ENCODE data around the gene POTEC. TPM values are rescaled to one million over a fixed set of nuclear protein-coding genes. Genes with fewer than 3 reads are reported as not detected.
"Not testable (repeated sequence)": the region's sequence is repeated elsewhere in the genome, so short reads cannot be mapped to it uniquely, and the experiment has no call there.

POTEC gene
- polyA plus RNA-seq, 2 of the 4 experiments (the other 2 are of a cell fraction): not detected

DNA sequence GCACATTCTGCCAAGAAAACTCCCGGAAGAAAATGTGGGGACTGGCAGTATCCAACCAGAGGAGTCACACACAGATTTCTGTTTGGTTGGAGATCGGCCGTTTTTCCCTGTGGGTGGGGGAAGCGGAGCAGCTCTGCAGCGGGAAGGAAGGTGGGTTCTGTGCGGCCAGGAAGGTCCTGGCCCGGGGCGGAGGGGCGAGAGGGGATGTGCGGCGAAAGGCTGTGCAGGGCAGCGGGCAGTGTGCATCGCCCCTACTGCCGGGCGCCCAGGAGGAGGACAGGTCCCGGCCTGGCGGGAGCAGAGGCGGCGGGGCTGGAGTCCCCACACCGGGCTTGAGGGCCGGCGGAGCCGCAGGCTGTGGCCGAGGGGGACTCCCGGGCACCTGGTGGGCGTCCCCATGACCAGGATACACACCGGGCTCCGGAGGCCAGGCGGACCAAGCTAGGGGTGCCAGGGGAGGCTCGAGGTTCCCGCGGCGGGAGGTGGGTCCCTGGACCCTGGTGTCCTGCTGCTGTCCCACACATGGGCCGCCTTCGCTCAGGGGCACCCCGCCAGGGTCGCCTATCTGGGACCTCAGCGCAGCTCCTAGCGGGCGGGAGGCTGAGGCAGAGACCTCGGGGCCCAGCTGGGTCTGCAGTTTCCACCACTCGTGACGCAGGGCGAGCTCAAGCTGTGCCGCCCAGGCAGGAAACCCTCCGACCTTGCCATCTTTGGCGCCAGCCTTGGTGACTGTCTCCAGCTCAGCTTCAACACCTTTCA is 54.0 kb downstream of the POTEC start:
- FAIRE-seq; ATAC-seq; H3K4me2 ChIP-seq; H3K9me3 ChIP-seq; CTCF ChIA-PET; H3K4me3 ChIP-seq; H3K4me1 ChIP-seq; POLR2A ChIA-PET; DNase-seq (ENCODE audit: low read depth in 1 of 2, low spot score in 1 of 2); H3K27ac ChIP-seq: not testable (repeated sequence)
- WGBS (ENCODE audit: missing lambda C conversion rate): 61% methylated on average over 31 of the region's 47 CpGs

DNA sequence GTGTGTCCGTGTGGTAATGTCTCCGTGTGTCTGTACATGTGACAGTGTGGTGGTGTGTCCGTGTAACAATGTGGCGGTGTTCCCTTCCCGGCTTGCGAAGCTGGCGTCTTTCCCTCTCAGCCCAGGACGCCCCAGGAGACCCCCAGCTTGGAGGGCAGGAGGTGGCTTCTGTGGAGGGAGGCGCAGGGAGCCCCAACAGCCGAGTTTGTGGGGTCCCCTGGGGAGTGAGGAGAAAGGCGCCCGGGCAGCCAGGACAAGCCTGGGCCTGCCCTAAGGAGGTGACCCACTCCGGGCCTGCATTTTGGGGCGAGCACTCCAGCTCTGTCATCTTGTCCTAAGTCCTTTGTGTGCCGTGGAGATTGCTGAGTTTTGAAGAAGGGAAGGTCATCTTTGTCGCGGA is 54.6 kb downstream of the POTEC start:
- H3K27ac ChIP-seq; POLR2A ChIA-PET; H3K4me3 ChIP-seq; H3K4me2 ChIP-seq; DNase-seq (ENCODE audit: low read depth in 1 of 2, low spot score in 1 of 2); H3K9me3 ChIP-seq; FAIRE-seq; CTCF ChIA-PET; H3K4me1 ChIP-seq; ATAC-seq: not testable (repeated sequence)
- WGBS (ENCODE audit: missing lambda C conversion rate): 61% methylated on average over 11 of the region's 17 CpGs

DNA sequence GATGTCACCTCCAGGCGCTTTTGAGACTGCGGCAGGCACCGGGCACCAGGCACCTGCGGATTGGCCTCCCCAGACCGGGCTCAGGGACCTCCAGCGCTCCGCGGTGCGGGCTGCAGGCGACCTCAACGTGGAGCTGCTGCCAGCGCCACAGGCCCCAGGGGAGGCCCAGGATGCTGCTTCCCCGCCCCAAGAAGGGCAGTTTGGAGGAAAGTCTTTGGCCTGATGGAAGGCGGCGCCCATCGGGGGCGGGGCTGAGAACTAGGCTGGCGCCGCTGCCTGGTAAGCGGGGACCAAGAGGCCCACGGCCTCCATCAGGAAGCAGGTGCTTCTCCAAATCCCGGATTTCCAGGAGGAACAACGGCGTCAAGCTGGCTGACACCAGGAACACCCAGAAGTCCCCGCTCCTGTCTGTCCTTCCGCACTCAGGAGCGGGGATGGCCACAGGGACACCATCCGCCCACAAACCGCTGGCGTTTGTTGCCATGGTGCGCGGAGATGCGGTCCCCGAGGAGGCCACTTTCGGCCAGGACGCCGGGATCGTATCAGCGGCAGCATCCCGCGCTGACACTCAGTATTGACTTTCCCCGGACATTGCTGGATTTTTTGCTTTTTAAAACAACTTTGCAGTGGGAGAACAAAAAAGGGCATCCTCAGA is 56.3 kb downstream of the POTEC start:
- CTCF ChIA-PET; H3K4me1 ChIP-seq; POLR2A ChIA-PET; H3K9me3 ChIP-seq; H3K4me2 ChIP-seq; H3K27ac ChIP-seq; H3K4me3 ChIP-seq; FAIRE-seq; DNase-seq (ENCODE audit: low read depth in 1 of 2, low spot score in 1 of 2); ATAC-seq: not testable (repeated sequence)
- WGBS (ENCODE audit: missing lambda C conversion rate): 98% methylated on average over 9 of the region's 42 CpGs

DNA sequence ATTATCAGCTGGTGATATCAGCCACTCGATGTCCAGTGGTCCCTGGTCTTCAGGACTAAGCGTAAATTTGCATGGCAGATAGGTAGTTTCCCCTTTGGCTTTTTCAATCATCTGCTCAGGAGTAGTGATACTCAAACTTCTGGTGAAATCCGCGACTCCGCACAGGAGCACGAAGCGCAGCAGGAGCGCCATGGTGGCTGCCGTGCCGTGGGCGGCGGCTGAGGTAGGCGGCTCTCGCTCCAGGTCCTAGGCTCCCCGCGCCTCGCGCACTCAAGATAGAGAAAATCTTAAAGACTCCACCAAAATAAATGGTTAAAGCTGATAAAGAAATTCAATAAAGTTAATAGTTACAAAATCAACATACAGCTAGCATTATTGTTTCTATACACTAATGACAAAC is 64.3 kb downstream of the POTEC start:
- H3K4me2 ChIP-seq; H3K4me1 ChIP-seq; H3K9me3 ChIP-seq; H3K27ac ChIP-seq; ATAC-seq; CTCF ChIA-PET; FAIRE-seq; POLR2A ChIA-PET; DNase-seq (ENCODE audit: low read depth in 1 of 2, low spot score in 1 of 2); H3K4me3 ChIP-seq: not testable (repeated sequence)
- 69% methylated on average over 18 of the region's 18 CpGs for WGBS (ENCODE audit: missing lambda C conversion rate)

DNA sequence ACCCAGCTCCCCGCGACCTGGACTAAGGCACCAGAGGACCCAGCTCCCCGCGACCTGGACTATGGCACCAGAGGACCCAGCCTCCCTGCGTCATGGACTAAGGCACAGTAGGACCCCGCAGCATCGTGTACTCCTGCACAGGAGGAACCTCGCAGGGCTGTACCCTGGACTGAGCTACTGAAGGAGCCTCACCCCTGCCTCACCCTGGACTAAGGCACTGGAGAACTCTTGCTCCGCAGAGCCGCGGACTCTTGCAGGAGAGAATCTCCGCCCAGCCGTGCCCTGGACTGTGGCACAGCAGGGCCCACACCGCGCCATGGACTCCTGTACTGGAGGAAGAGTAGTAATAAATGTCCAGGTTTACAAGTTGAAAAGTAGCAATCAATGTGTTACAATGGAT is 67.9 kb downstream of the POTEC start:
- H3K4me2 ChIP-seq; FAIRE-seq; H3K9me3 ChIP-seq; ATAC-seq; POLR2A ChIA-PET; DNase-seq (ENCODE audit: low read depth in 1 of 2, low spot score in 1 of 2); H3K27ac ChIP-seq; CTCF ChIA-PET; H3K4me1 ChIP-seq; H3K4me3 ChIP-seq: not testable (repeated sequence)
- WGBS (ENCODE audit: missing lambda C conversion rate): 93% methylated on average over 7 of the region's 15 CpGs

DNA sequence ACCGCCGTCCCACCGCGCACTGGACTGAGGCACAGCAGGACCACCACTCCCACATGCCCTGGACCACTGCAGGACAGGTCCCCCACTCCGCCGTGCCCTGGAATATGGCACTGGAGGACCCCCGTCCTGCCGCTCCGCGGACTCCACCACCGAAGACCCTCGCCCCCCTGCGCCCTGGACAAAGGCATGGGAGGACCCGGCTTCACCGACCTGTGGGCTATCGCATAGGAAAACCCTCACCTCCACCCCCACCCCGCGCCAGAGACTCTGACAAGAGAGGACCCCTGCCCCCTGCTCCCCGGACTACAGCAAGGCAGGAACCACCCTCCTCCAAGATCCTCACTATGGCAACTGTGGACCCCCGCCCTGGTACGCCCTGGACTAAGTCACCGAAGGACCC is 68.6 kb downstream of the POTEC start:
- H3K4me2 ChIP-seq; ATAC-seq; CTCF ChIA-PET; H3K4me3 ChIP-seq; H3K27ac ChIP-seq; DNase-seq (ENCODE audit: low read depth in 1 of 2, low spot score in 1 of 2); POLR2A ChIA-PET; FAIRE-seq; H3K4me1 ChIP-seq; H3K9me3 ChIP-seq: not testable (repeated sequence)
- WGBS (ENCODE audit: missing lambda C conversion rate): no CpG with 5 or more reads among the region's 22 CpGs

DNA sequence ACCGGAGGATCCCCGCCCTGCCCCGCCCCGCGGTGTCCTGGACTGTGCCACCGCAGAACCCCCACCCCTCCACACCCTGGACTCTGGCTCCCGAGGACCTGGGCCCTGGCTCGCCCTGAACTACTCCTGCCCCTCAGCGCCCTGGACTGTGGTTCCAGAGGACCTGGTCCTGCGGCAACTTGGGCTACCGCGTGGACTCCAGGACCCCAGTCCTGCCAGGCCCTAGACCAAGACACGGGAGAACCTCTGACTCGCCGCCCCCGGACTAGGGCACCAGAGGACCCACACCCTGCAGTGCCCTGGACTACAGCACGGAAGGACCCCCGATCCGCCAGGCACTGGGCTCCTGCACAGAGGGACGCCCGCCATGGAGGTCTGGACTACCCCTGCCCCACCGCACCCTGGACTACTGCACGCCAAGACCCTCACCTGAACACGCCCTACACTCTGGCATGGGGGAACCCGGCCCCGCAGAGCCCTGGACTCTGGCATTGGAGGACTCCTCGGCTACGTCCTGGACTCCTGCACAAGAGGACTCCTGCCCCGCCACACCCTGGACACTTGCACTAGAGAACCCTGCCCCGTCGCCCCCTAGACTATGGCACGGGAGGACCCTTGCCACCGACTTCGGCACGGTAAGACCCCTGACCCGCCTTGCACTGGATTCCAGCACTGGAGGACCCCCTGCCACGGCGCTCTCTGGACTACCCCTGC is 69.2 kb downstream of the POTEC start:
- H3K9me3 ChIP-seq; POLR2A ChIA-PET; FAIRE-seq; ATAC-seq; DNase-seq (ENCODE audit: low read depth in 1 of 2, low spot score in 1 of 2); H3K4me1 ChIP-seq; H3K27ac ChIP-seq; CTCF ChIA-PET; H3K4me3 ChIP-seq; H3K4me2 ChIP-seq: not testable (repeated sequence)
- no CpG with 5 or more reads among the region's 38 CpGs for WGBS (ENCODE audit: missing lambda C conversion rate)

DNA sequence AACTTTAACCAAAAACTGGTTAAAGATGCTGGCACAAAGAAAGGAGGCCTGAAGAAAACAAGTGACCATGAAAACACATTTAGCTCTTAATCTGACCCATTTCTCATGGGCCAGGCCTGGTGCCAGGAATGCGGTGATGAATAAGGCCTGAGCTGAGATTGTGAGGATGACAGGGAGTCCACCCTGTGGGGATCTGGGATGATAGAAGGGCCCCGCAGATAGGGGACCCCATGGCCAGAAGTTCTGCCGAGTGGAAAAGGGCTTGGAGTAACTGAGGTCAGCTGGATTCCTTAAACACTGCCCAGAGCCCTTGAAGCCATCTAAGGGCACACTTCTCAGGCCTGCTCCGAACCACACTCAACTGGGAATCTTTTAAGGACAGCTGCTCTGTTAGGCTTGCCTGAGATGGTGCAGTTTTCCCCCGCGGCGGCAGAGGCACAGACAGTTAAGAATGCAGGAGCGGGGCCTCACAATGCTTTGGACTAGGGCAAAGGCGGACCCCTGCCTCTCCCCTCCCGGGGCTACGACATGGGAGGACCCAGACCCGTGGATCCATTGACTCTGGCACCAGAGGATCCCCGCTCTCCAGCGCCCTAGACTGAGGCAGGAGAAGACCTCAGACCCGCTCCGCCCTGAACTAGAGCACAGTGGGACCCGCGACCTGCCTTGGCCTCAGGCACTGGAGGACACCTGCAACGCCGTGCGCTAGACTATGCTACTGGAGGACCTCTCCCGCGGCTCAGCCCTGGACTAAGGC is 70.0 kb downstream of the POTEC start:
- H3K27ac ChIP-seq; ATAC-seq; H3K4me2 ChIP-seq; H3K4me1 ChIP-seq; CTCF ChIA-PET; DNase-seq (ENCODE audit: low read depth in 1 of 2, low spot score in 1 of 2); POLR2A ChIA-PET; FAIRE-seq; H3K9me3 ChIP-seq; H3K4me3 ChIP-seq: not testable (repeated sequence)
- 70% methylated on average over 4 of the region's 23 CpGs for WGBS (ENCODE audit: missing lambda C conversion rate)

DNA sequence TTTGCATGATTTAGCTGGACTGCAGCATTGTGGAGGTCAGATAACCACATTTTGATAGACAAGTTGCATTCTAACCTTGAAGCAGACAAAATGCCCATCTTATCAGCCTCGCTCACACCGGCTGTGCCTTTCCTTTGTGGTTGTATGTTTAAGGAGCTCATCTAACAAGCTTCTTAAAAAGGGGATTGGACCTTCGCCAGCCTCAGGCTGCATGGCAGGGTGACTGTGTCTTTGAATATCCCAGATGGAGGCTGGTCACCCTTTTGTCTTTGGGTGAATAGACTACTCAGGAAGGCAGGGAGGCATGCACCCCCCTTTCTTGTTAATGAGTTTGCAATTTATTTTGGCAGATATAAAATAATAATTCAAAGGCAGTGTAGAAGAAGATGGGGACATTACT is 72.1 kb downstream of the POTEC start:
- DNase-seq (ENCODE audit: low read depth in 1 of 2, low spot score in 1 of 2); H3K27ac ChIP-seq; POLR2A ChIA-PET; H3K9me3 ChIP-seq; H3K4me2 ChIP-seq; FAIRE-seq; H3K4me3 ChIP-seq; CTCF ChIA-PET; H3K4me1 ChIP-seq; ATAC-seq: not testable (repeated sequence)
- 46% methylated on average over 3 of the region's 3 CpGs for WGBS (ENCODE audit: missing lambda C conversion rate)

DNA sequence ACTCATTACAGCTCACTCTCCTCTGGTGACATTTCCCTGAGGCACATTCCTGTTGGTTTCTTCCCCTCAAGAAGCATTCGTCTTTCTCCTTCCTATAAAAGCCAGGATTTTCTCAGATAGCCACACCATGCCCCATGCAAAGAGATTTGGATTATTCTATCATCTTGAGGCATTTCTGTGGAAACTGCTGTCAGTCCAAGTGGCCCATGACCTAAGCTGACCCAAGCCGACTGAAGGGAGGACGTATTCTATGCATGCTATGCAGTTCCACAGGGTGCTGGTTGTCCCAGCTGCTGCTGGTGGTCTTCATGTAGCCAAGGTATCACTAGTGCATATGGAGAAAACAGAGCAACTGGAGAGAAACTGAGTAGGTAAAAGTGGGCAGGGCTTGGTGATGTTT is 73.0 kb downstream of the POTEC start:
- H3K4me2 ChIP-seq; DNase-seq (ENCODE audit: low read depth in 1 of 2, low spot score in 1 of 2); FAIRE-seq; H3K4me1 ChIP-seq; POLR2A ChIA-PET; H3K9me3 ChIP-seq; ATAC-seq; CTCF ChIA-PET; H3K4me3 ChIP-seq: not testable (repeated sequence)
- H3K27ac ChIP-seq: peak overlapping the region in 1 of 2 experiments; percentile 49; a peak in 1 of 6 replicates
- WGBS (ENCODE audit: missing lambda C conversion rate): 13% methylated on average over 2 of the region's 3 CpGs

Data from A549 (cell line).